HUES6 (cell line): ENCODE results near the gene TRIM67.

Experiments
- H3K27ac ChIP-seq: 2 replicates; pipeline ENCODE4 v1.7.0; 2013; ENCODE audit warnings: low read depth, mild to moderate bottlenecking, low read length, inconsistent platforms
- H3K27me3 ChIP-seq: 2 replicates; pipeline ENCODE4 v1.6.1; 2013; ENCODE audit warnings: low read length; ENCODE audit not compliant: control insufficient read depth, insufficient read depth
- H3K36me3 ChIP-seq: 2 replicates; pipeline ENCODE4 v1.6.1; 2013; ENCODE audit warnings: low read length; ENCODE audit not compliant: control insufficient read depth, insufficient read depth
- H3K4me1 ChIP-seq: 2 replicates; pipeline ENCODE4 v1.6.1; 2013; ENCODE audit warnings: low read length; ENCODE audit not compliant: control insufficient read depth, insufficient read depth
- H3K4me3 ChIP-seq: 2 replicates; pipeline ENCODE4 v1.5.1; 2013; ENCODE audit warnings: low read depth, low read length
- H3K9ac ChIP-seq: one replicate; pipeline ENCODE4 v1.6.1; 2013; ENCODE audit warnings: mild to moderate bottlenecking, low read length
- H3K9me3 ChIP-seq: 2 replicates; pipeline ENCODE4 v1.6.1; 2013; ENCODE audit warnings: low read depth, low read length; ENCODE audit not compliant: control insufficient read depth, insufficient read depth

TRIM67 gene

DNA sequence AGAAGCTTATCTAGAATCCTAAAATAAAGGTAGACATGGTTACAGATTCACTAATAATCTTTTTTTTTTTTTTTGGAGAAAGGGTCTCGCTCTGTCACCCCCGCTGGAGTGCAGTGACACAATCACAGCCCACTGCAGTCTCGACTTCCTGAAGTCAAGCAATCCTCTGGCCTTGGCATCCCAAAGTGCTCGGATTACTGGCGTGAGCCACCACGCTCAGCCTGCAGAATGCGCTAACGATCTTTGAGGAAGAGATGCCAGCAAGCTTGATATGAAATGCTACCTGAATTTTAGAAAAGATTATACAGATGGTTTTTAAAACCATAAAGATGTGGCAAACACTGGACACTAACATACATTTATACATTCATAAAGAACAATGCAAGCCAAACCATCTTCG is 75.1 kb downstream of the TRIM67 start:
- Histone ChIP-seq H3K27me3 (no peaks in the 10 kb centered on the region), H3K4me3 (no peak overlapping the region), H3K36me3 (peaks cover 20% of the 10 kb centered on the region), H3K4me1 (peaks cover 4% of the 10 kb centered on the region; the same call in 1 of the 2 replicates), H3K9me3 (no peaks in the 10 kb centered on the region), H3K9ac (no peak overlapping the region), H3K27ac (no peak overlapping the region)

DNA sequence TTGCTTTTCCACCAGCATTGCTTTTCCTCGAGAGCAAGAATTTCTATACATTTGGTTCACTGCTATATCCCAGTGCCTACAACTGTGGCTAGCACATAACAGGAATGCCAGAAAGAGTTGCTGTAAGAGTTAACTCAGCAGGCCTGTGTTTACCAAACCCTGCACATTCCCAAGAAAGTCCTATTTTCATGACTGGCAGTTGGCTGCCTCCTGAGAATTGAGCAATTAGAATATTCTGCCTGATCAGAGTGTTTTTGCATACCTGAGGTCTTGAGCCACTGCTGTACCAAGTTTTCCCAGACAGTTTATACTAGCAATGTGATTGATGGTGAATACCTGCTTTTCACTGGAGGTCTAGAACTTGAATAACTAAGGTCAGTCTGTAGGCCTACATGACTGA is 76.4 kb downstream of the TRIM67 start:
- H3K9ac ChIP-seq, result no peak overlapping the region
- no peaks in the 10 kb centered on the region for H3K9me3 ChIP-seq
- H3K27me3 ChIP-seq, result no peaks in the 10 kb centered on the region
- H3K4me1 ChIP-seq, result peaks cover 9% of the 10 kb centered on the region; the same call in 1 of the 2 replicates
- H3K4me3 ChIP-seq, result no peak overlapping the region
- H3K36me3 ChIP-seq, result peaks cover 20% of the 10 kb centered on the region
- no peak overlapping the region for H3K27ac ChIP-seq

DNA sequence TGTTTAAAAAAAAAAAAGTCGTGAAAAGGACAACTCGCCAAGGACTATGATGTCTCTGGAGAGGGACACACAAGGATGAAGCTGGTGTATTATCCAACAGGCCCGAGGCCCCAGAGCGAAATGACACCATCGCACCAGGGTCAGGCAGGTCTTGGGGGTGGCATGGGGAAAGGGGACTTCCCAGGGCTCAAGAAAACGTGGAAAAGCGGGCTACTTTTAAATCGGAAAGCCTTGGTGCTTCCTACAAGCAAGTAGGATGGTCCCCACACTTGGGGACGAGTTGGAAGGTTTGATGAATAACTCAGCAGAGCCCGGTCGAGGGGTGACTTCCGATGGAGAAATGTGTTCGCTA is 78.6 kb downstream of the TRIM67 start:
- Histone ChIP-seq H3K36me3 (peaks cover 20% of the 10 kb centered on the region), H3K4me1 (peaks cover 9% of the 10 kb centered on the region; the same call in 1 of the 2 replicates), H3K27ac (no peak overlapping the region), H3K9ac (peak overlapping the region; percentile 93), H3K4me3 (peak overlapping the region; percentile 87), H3K27me3 (no peaks in the 10 kb centered on the region), H3K9me3 (no peaks in the 10 kb centered on the region)

GRCh38 chr1:231240883-231241735 is 79.3 kb downstream of the TRIM67 start, which contains the start of gene GNPAT:
GNPAT (plus strand) TSS chr1:231241212; CDS start chr1:231241379, 167 bp downstream.
- Histone ChIP-seq H3K4me3 (peak within 1 kb of the TSS; percentile 87), H3K27ac (0 out of 2 replicates have a peak within 1 kb of the TSS, but pooled peaks have one; percentile 20), H3K4me1 (peaks cover 9% of the 10 kb centered on the region; the same call in 1 of the 2 replicates), H3K27me3 (no peaks in the 10 kb centered on the region), H3K36me3 (peaks cover 20% of the 10 kb centered on the region), H3K9ac (peak within 1 kb of the TSS; percentile 93), H3K9me3 (no peaks in the 10 kb centered on the region)

DNA sequence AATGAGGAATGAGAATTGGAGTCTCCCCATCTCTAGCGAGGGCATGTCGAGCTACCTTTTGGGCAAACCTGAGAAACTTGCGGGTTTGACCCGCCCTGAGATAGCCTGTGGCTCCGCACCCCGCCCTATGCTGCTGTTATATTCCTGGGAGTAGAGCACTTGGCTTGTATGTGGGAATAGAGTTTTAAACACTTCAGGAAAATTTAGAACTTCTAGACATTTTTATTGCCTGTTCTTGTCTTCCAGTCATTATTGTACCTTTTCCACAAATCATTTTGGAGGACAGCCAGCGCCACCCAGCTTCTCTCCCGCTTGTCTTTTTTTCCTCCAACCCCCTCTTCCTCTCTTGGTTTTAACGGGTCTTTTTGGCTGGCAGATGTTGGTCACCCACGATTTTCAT is 79.9 kb downstream of the TRIM67 start:
- Histone ChIP-seq H3K27me3 (no peaks in the 10 kb centered on the region), H3K9ac (peak overlapping the region; percentile 89), H3K27ac (0 out of 2 replicates have a peak overlapping the region, but pooled peaks have one; percentile 20), H3K4me1 (peaks cover 9% of the 10 kb centered on the region; the same call in 1 of the 2 replicates), H3K9me3 (no peaks in the 10 kb centered on the region), H3K36me3 (peaks cover 20% of the 10 kb centered on the region), H3K4me3 (peak overlapping the region; percentile 87)

DNA sequence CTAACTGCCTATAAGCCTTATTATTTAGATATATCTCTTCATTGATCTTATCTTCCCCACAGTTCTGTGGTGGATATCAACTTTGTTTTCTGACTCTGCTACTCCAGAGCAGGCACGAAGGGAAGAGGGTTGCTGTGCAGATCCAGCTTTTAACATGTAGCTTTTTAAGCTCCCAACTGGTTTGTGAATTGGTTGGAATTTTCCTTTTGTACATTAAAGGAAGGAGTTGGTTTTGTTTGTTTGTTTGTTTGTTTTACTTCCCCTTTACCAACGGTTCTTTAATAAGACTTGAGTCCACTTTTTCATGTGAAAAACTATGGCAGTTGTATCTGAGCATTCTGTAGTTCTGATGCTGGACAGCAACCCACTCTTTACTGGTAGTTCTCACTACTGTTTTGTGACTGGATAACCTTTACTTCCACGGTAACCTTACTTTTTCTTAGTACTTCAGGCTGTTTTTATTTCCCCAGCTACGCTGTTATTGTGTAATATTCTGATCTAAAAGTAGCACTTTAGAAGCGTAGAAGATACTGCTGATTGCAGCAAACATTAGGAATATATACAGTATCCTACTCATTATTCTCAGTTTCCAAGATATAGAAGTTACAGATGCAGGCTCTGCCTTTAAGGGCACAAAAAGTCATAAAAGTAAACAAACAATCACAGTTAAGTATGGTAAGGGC is 80.8 kb downstream of the TRIM67 start:
- Histone ChIP-seq H3K27me3 (no peaks in the 10 kb centered on the region), H3K4me1 (peaks cover 9% of the 10 kb centered on the region; the same call in 1 of the 2 replicates), H3K27ac (no peak overlapping the region), H3K9ac (no peak overlapping the region), H3K36me3 (peaks cover 14% of the 10 kb centered on the region), H3K4me3 (peak overlapping the region; percentile 87; the same call in 1 of the 2 replicates), H3K9me3 (no peaks in the 10 kb centered on the region)

DNA sequence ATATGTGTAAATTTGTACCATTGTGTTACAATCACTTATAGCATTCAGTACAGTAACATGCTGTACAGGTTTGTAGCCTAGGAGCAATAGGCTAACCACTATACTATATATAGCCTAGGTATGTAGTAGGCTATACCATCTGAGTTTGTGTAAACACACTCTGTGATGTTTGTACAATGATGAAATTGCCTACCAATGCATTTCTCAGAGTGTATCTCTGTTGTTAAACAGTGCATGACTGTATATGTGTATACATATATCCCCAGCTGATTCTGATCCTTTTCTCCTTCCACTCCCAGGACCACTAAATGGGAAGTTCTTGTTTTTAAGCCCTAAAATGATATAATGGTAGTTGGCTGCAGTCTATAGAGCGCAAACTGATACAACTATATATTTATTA is 86.9 kb downstream of the TRIM67 start:
- Histone ChIP-seq H3K36me3 (peaks cover 15% of the 10 kb centered on the region), H3K27me3 (no peaks in the 10 kb centered on the region), H3K9ac (no peak overlapping the region), H3K27ac (no peak overlapping the region), H3K4me1 (no peaks in the 10 kb centered on the region), H3K4me3 (no peak overlapping the region), H3K9me3 (no peaks in the 10 kb centered on the region)

GRCh38 chr1:231252336-231252735 is 90.5 kb downstream of the TRIM67 start:
- H3K9me3 ChIP-seq, result no peaks in the 10 kb centered on the region
- no peak overlapping the region for H3K4me3 ChIP-seq
- no peak overlapping the region for H3K27ac ChIP-seq
- H3K36me3 ChIP-seq, result peaks cover 23% of the 10 kb centered on the region
- no peaks in the 10 kb centered on the region for H3K27me3 ChIP-seq
- no peaks in the 10 kb centered on the region for H3K4me1 ChIP-seq
- H3K9ac ChIP-seq, result no peak overlapping the region

GRCh38 chr1:231260351-231260750 is 98.5 kb downstream of the TRIM67 start:
- Histone ChIP-seq H3K4me3 (no peak overlapping the region), H3K27me3 (no peaks in the 10 kb centered on the region), H3K36me3 (peaks cover 62% of the 10 kb centered on the region), H3K9ac (no peak overlapping the region), H3K4me1 (no peaks in the 10 kb centered on the region), H3K27ac (no peak overlapping the region), H3K9me3 (no peaks in the 10 kb centered on the region)

- Histone ChIP-seq H3K36me3 (peaks cover 71% of the 10 kb centered on the region), H3K27me3 (no peaks in the 10 kb centered on the region), H3K9ac (no peak overlapping the region)
Measured at GRCh38 chr1:231264642-231265041, 102.8 kb downstream of the TRIM67 start.

DNA sequence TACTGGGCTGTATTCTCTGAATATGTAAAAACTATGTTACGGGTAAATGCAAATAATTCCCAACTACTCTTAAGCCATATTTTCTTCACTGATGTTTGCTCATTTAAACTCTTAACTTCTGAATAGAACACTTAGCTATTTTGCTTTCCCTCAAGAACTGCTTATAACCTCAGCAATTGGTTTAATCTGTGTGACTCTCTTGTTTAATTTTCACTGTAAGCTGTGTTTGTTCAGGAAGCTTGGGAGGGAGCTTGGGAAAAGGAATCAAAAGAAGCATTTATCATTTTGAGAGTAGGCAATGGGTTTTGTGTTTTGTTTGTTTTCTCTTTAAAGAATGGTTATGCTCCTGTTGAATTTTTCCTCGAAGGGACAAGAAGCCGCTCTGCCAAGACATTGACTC is 103.5 kb downstream of the TRIM67 start:
- no peak overlapping the region for H3K27ac ChIP-seq
- H3K36me3 ChIP-seq, result peaks cover 65% of the 10 kb centered on the region
- no peaks in the 10 kb centered on the region for H3K9me3 ChIP-seq
- H3K9ac ChIP-seq, result no peak overlapping the region
- no peaks in the 10 kb centered on the region for H3K27me3 ChIP-seq
- H3K4me1 ChIP-seq, result no peaks in the 10 kb centered on the region
- H3K4me3 ChIP-seq, result no peak overlapping the region

More at GRCh38 chr1:231264642-231265041, 102.8 kb downstream of the TRIM67 start:
- no peaks in the 10 kb centered on the region for H3K9me3 ChIP-seq
- H3K4me3 ChIP-seq, result no peak overlapping the region
- no peak overlapping the region for H3K27ac ChIP-seq
- H3K4me1 ChIP-seq, result no peaks in the 10 kb centered on the region
